Activated T-helper 17 cell treated with anti-CD3 and anti-CD28 coated beads, Interleukin-2, amount 50 U/mL, for 72 hours (primary cell): ENCODE measurements around the gene ABCC12. TPM values are rescaled to one million over a fixed set of nuclear protein-coding genes. Genes with fewer than 3 reads are reported as not detected.

Source experiments
- ATAC-seq: fragments of 150-1000 bp; cut with Tn5 transposase; replicated peaks from 2 replicates; pipeline ENCODE4 v1.10.0; 2021; ENCODE audit warnings: mild to moderate bottlenecking, moderate library complexity
- H3K27ac Mint-ChIP-seq: one replicate; pipeline ENCODE4 v1.8.0; 2022; ENCODE audit warnings: mixed read lengths
- H3K27me3 Mint-ChIP-seq: one replicate; pipeline ENCODE4 v1.8.0; 2022; ENCODE audit warnings: mixed read lengths
- H3K36me3 Mint-ChIP-seq: one replicate; pipeline ENCODE4 v1.8.0; 2022; ENCODE audit warnings: low read depth, mild to moderate bottlenecking, mixed read lengths
- H3K4me1 Mint-ChIP-seq: one replicate; pipeline ENCODE4 v1.8.0; 2022; ENCODE audit warnings: mixed read lengths
- H3K4me3 Mint-ChIP-seq: one replicate; pipeline ENCODE4 v1.8.0; 2022; ENCODE audit warnings: mild to moderate bottlenecking, mixed read lengths
- H3K9me3 Mint-ChIP-seq: one replicate; pipeline ENCODE4 v1.8.0; 2022; ENCODE audit warnings: mixed read lengths
- total RNA-seq, 2 donors: library from RNA; stranded (reverse); gene quantifications; one replicate each; pipeline ENCODE4 v1.2.3, GENCODE V29; 2022

The ABCC12 gene
- total RNA-seq, 2 donors from 2014 or later = not detected

GRCh38 chr16:48156790-48157209 is 1.0 kb upstream of the ABCC12 start:
- Mint-ChIP-seq H3K4me1 (peaks cover 15% of the 10 kb centered on the region), H3K9me3 (no peaks in the 10 kb centered on the region), H3K4me3 (no peak overlapping the region), H3K27ac (no peak overlapping the region), H3K36me3 (peaks cover 10% of the 10 kb centered on the region), H3K27me3 (no peaks in the 10 kb centered on the region)
- peak; percentile 27 for ATAC-seq

GRCh38 chr16:48153774-48154173 is 2.0 kb downstream of the ABCC12 start:
- ATAC-seq = no peak
- no peak overlapping the region for H3K4me3 Mint-ChIP-seq
- H3K4me1 Mint-ChIP-seq = peaks cover 15% of the 10 kb centered on the region
- H3K9me3 Mint-ChIP-seq = no peaks in the 10 kb centered on the region
- no peaks in the 10 kb centered on the region for H3K27me3 Mint-ChIP-seq
- peaks cover 10% of the 10 kb centered on the region for H3K36me3 Mint-ChIP-seq
- H3K27ac Mint-ChIP-seq = no peak overlapping the region

- H3K36me3 Mint-ChIP-seq = no peaks in the 10 kb centered on the region
- no peak for ATAC-seq
- no peaks in the 10 kb centered on the region for H3K9me3 Mint-ChIP-seq
- H3K27ac Mint-ChIP-seq = no peak overlapping the region
- H3K4me3 Mint-ChIP-seq = no peak overlapping the region
- H3K4me1 Mint-ChIP-seq = peaks cover 5% of the 10 kb centered on the region
- no peaks in the 10 kb centered on the region for H3K27me3 Mint-ChIP-seq
Measured at GRCh38 chr16:48152226-48152625, 3.6 kb downstream of the ABCC12 start.

GRCh38 chr16:48150707-48151106 is 5.1 kb downstream of the ABCC12 start:
- H3K9me3 Mint-ChIP-seq = no peaks in the 10 kb centered on the region
- H3K4me3 Mint-ChIP-seq = no peak overlapping the region
- no peaks in the 10 kb centered on the region for H3K27me3 Mint-ChIP-seq
- no peaks in the 10 kb centered on the region for H3K4me1 Mint-ChIP-seq
- H3K36me3 Mint-ChIP-seq = no peaks in the 10 kb centered on the region
- ATAC-seq = no peak
- H3K27ac Mint-ChIP-seq = no peak overlapping the region

- no peak for ATAC-seq
Measured at GRCh38 chr16:48146710-48147109, 9.1 kb downstream of the ABCC12 start.

GRCh38 chr16:48146131-48146530 is 9.7 kb downstream of the ABCC12 start:
- no peak for ATAC-seq
- Mint-ChIP-seq H3K4me3 (no peak overlapping the region), H3K9me3 (no peaks in the 10 kb centered on the region), H3K36me3 (no peaks in the 10 kb centered on the region), H3K4me1 (no peaks in the 10 kb centered on the region), H3K27me3 (peaks cover 11% of the 10 kb centered on the region), H3K27ac (no peak overlapping the region)

More at GRCh38 chr16:48146710-48147109, 9.1 kb downstream of the ABCC12 start:
- Mint-ChIP-seq H3K27ac (no peak overlapping the region), H3K4me3 (no peak overlapping the region), H3K36me3 (no peaks in the 10 kb centered on the region), H3K9me3 (no peaks in the 10 kb centered on the region), H3K4me1 (no peaks in the 10 kb centered on the region), H3K27me3 (peaks cover 7% of the 10 kb centered on the region)

GRCh38 chr16:48143812-48144368 is 11.9 kb downstream of the ABCC12 start:
- Mint-ChIP-seq H3K27me3 (peaks cover 11% of the 10 kb centered on the region), H3K9me3 (no peaks in the 10 kb centered on the region), H3K4me3 (no peak overlapping the region)

GRCh38 chr16:48140821-48141220 is 15.0 kb downstream of the ABCC12 start:
- Mint-ChIP-seq H3K9me3 (no peaks in the 10 kb centered on the region), H3K4me3 (no peak overlapping the region), H3K36me3 (no peaks in the 10 kb centered on the region), H3K4me1 (no peaks in the 10 kb centered on the region), H3K27me3 (peaks cover 14% of the 10 kb centered on the region), H3K27ac (no peak overlapping the region)
- ATAC-seq = no peak

More at GRCh38 chr16:48143812-48144368, 11.9 kb downstream of the ABCC12 start:
- Mint-ChIP-seq H3K27ac (no peak overlapping the region), H3K4me1 (no peaks in the 10 kb centered on the region), H3K36me3 (no peaks in the 10 kb centered on the region)
- no peak for ATAC-seq

- Mint-ChIP-seq H3K27me3 (peaks cover 12% of the 10 kb centered on the region), H3K27ac (no peak overlapping the region), H3K4me3 (no peak overlapping the region), H3K36me3 (no peaks in the 10 kb centered on the region), H3K4me1 (no peaks in the 10 kb centered on the region), H3K9me3 (no peaks in the 10 kb centered on the region)
- no peak for ATAC-seq
Measured at GRCh38 chr16:48139517-48139916, 16.3 kb downstream of the ABCC12 start.

- Mint-ChIP-seq H3K4me3 (no peak overlapping the region), H3K36me3 (no peaks in the 10 kb centered on the region), H3K27me3 (peaks cover 9% of the 10 kb centered on the region), H3K9me3 (no peaks in the 10 kb centered on the region), H3K4me1 (no peaks in the 10 kb centered on the region), H3K27ac (no peak overlapping the region)
- no peak for ATAC-seq
Measured at GRCh38 chr16:48138543-48138942, 17.2 kb downstream of the ABCC12 start.

GRCh38 chr16:48137822-48138221 is 18.0 kb downstream of the ABCC12 start:
- H3K4me1 Mint-ChIP-seq = no peaks in the 10 kb centered on the region
- H3K27ac Mint-ChIP-seq = no peak overlapping the region
- no peak overlapping the region for H3K4me3 Mint-ChIP-seq
- H3K9me3 Mint-ChIP-seq = no peaks in the 10 kb centered on the region
- ATAC-seq = no peak
- H3K27me3 Mint-ChIP-seq = peaks cover 9% of the 10 kb centered on the region
- no peaks in the 10 kb centered on the region for H3K36me3 Mint-ChIP-seq

GRCh38 chr16:48136547-48137360 is 19.0 kb downstream of the ABCC12 start:
- Mint-ChIP-seq H3K27ac (no peak overlapping the region), H3K27me3 (peaks cover 7% of the 10 kb centered on the region), H3K4me3 (no peak overlapping the region), H3K9me3 (no peaks in the 10 kb centered on the region), H3K4me1 (no peaks in the 10 kb centered on the region), H3K36me3 (no peaks in the 10 kb centered on the region)
- no peak for ATAC-seq

- no peak for ATAC-seq
- H3K9me3 Mint-ChIP-seq = no peaks in the 10 kb centered on the region
- peaks cover 9% of the 10 kb centered on the region for H3K27me3 Mint-ChIP-seq
- H3K4me1 Mint-ChIP-seq = no peaks in the 10 kb centered on the region
- no peaks in the 10 kb centered on the region for H3K36me3 Mint-ChIP-seq
- H3K27ac Mint-ChIP-seq = no peak overlapping the region
- H3K4me3 Mint-ChIP-seq = no peak overlapping the region
Measured at GRCh38 chr16:48133455-48134211, 22.2 kb downstream of the ABCC12 start.

- no peak for ATAC-seq
- no peak overlapping the region for H3K4me3 Mint-ChIP-seq
- H3K4me1 Mint-ChIP-seq = no peaks in the 10 kb centered on the region
- H3K27me3 Mint-ChIP-seq = peaks cover 9% of the 10 kb centered on the region
- no peaks in the 10 kb centered on the region for H3K9me3 Mint-ChIP-seq
- no peak overlapping the region for H3K27ac Mint-ChIP-seq
- H3K36me3 Mint-ChIP-seq = no peaks in the 10 kb centered on the region
Measured at GRCh38 chr16:48132696-48133095, 23.1 kb downstream of the ABCC12 start.
